PC-9 (cell line): Measurements from ENCODE around the gene A4GALT. TPM values are rescaled to one million over a fixed set of nuclear protein-coding genes. Genes with fewer than 3 reads are reported as not detected.
"Not testable (repeated sequence)": the region's sequence is repeated elsewhere in the genome, so short reads cannot be mapped to it uniquely, and the experiment has no call there.

Source experiments
- BruUV-seq: library from RNA; stranded (reverse); fragments of 400-500 nt; replicated peaks from 2 replicates; lab custom pipeline; 2021; lab: Mats Ljungman, UMichigan
- CTCF ChIA-PET: fragments of 300-600 bp; sonication (Branson Sonifier 250); formaldehyde crosslinking; loops from one replicate; lab custom pipeline; 2022; ENCODE audit warnings: antibody characterized with exemption; lab: Charles Lee
- POLR2A ChIA-PET: fragments of 300-600 bp; sonication (Branson Sonifier 250); formaldehyde crosslinking; loops from one replicate; lab custom pipeline; 2022; ENCODE audit warnings: antibody characterized with exemption; ENCODE audit not compliant: unreplicated experiment; lab: Charles Lee
- DNase-seq, 2 experiments: peaks; one replicate each; pipeline versions ENCODE4 v3.0.0 to v3.0.0-alpha.2; 2015 to 2022; ENCODE audit warnings: mixed read lengths in 1 of 2
- H2AFZ ChIP-seq: fragments of 200-600 bp; sonication (generic); 2 replicates; pipeline ENCODE4 v1.8.1; 2017; ENCODE audit warnings: antibody characterized with exemption
- H3F3A ChIP-seq: fragments of 200-600 bp; sonication (generic); 2 replicates; pipeline ENCODE4 v1.8.1; 2017; ENCODE audit warnings: antibody characterized with exemption, mild to moderate bottlenecking, low read depth; ENCODE audit not compliant: insufficient read depth
- H3K27ac ChIP-seq: fragments of 200-600 bp; sonication (generic); 2 replicates; pipeline ENCODE4 v1.6.1; 2016; ENCODE audit warnings: mixed run types
- H3K27me3 ChIP-seq: fragments of 200-600 bp; sonication (generic); 2 replicates; pipeline ENCODE4 v1.6.1; 2016; ENCODE audit warnings: low read depth, mixed run types; ENCODE audit not compliant: insufficient read depth
- H3K36me3 ChIP-seq: fragments of 200-600 bp; sonication (generic); 2 replicates; pipeline ENCODE4 v1.6.1; 2016; ENCODE audit warnings: low read depth, mixed run types
- H3K4me1 ChIP-seq: fragments of 200-600 bp; sonication (generic); replicated peaks from 2 replicates; pipeline ENCODE4 v1.6.1; 2016; ENCODE audit warnings: mixed run types; ENCODE audit not compliant: insufficient read depth
- H3K4me2 ChIP-seq: fragments of 200-600 bp; sonication (generic); 2 replicates; pipeline ENCODE4 v1.6.1; 2017; ENCODE audit warnings: mixed run types
- H3K4me3 ChIP-seq: fragments of 200-600 bp; sonication (generic); 2 replicates; pipeline ENCODE4 v1.6.1; 2016; ENCODE audit warnings: mixed run types
- H3K79me2 ChIP-seq: fragments of 200-600 bp; sonication (generic); 2 replicates; pipeline ENCODE4 v1.6.1; 2017; ENCODE audit warnings: low read depth, mixed run types
- H3K9me2 ChIP-seq: fragments of 200-600 bp; sonication (generic); 2 replicates; pipeline ENCODE4 v1.8.1; 2017; ENCODE audit warnings: mild to moderate bottlenecking; ENCODE audit not compliant: insufficient read depth
- H3K9me3 ChIP-seq: fragments of 200-600 bp; sonication (generic); 2 replicates; pipeline ENCODE4 v1.8.1; 2016; ENCODE audit warnings: low read depth; ENCODE audit not compliant: insufficient read depth
- H4K20me1 ChIP-seq: fragments of 200-600 bp; sonication (generic); 2 replicates; pipeline ENCODE4 v1.8.1; 2017; ENCODE audit not compliant: insufficient read depth
- EZH2 ChIP-seq: fragments of 200-600 bp; sonication (generic); IDR thresholded peaks from 2 replicates; pipeline ENCODE4 v1.8.0; 2017; ENCODE audit warnings: antibody characterized with exemption, low read depth
- intact Hi-C: fragments of 100-400 bp; cut with micrococcal nuclease; formaldehyde crosslinking; loops from one replicate; pipeline ENCODE4 v1.10.0; 2022; ENCODE audit not compliant: unreplicated experiment
- total RNA-seq: library from RNA; stranded (reverse); gene quantifications from 2 replicates; pipeline ENCODE4 v1.2.3, GENCODE V29; 2021
- TF ChIP-seq, protein P1 (sequence below): fragments of 200-600 bp; sonication (generic); conservative IDR thresholded peaks from 2 replicates; pipeline ENCODE4 v1.6.1; 2017; ENCODE audit warnings: mixed run types, antibody characterized with exemption, mild to moderate bottlenecking, moderate library complexity

The A4GALT gene
- total RNA-seq, 1 experiment from 2014 or later, result 17.1 TPM

DNA sequence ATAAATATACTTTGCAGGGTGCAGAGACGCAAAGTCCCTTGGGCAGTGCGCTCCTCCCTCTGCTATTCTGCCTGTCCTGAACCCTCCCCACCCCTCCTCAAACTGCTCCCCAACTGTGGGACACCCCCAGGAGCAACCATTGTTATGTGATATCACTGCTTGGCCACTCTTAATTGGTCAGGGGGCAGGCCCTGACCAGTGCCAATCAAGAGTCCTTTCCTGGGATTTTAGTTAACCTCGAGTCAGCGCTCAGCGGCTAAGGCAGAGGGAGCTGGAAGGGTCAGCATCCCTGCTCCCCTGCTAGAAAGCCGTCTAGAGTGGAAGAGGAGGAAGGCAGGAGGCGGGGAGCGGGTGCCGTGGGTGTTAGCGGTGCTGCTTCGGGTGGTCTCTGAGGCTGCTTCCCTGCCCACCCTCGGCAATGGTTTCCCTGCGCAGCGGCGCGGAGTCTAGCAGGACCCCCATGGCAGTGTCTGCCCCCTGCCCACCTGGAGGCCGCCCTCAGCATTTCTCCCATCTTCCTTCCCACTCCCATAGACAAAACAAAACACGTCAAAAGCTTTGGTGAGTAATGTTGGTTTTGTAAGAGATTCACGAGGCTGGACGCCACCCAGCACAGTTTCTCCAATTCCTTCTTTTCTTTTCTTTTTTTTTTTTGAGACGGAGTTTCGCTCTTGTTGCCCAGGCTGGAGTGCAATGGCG, 38.4 kb upstream of the A4GALT start:
- Histone ChIP-seq H3F3A (peaks cover 30% of the 10 kb centered on the region; the same call in 1 of the 2 replicates), H3K4me2 (no peak overlapping the region), H3K9me2 (no peaks in the 10 kb centered on the region), H3K4me3 (no peak overlapping the region), H3K9me3 (no peaks in the 10 kb centered on the region), H3K4me1 (peaks cover 30% of the 10 kb centered on the region), H3K27ac (no peak overlapping the region), H4K20me1 (no peaks in the 10 kb centered on the region), H3K27me3 (no peaks in the 10 kb centered on the region), H3K79me2 (no peaks in the 10 kb centered on the region), H3K36me3 (no peaks in the 10 kb centered on the region), H2AFZ (no peak overlapping the region)
- no peak for DNase-seq
- TF ChIP-seq, protein P1, sequence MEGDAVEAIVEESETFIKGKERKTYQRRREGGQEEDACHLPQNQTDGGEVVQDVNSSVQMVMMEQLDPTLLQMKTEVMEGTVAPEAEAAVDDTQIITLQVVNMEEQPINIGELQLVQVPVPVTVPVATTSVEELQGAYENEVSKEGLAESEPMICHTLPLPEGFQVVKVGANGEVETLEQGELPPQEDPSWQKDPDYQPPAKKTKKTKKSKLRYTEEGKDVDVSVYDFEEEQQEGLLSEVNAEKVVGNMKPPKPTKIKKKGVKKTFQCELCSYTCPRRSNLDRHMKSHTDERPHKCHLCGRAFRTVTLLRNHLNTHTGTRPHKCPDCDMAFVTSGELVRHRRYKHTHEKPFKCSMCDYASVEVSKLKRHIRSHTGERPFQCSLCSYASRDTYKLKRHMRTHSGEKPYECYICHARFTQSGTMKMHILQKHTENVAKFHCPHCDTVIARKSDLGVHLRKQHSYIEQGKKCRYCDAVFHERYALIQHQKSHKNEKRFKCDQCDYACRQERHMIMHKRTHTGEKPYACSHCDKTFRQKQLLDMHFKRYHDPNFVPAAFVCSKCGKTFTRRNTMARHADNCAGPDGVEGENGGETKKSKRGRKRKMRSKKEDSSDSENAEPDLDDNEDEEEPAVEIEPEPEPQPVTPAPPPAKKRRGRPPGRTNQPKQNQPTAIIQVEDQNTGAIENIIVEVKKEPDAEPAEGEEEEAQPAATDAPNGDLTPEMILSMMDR, result no peak
- no peak for TF ChIP-seq EZH2
- ChIA-PET POLR2A (interaction anchor here (0.7 kb wide), 1 partner anchor 39 kb away, joined by 4 read pairs; no protein-coding TSS in a partner anchor), CTCF (interaction anchor here (0.6 kb wide), 1 partner anchor 161 kb away, joined by 3 read pairs; no protein-coding TSS in a partner anchor)
- no TSS peak for BruUV-seq
- intact Hi-C loops, result no loop called here

- peak; percentile 41 to 89 for DNase-seq
- H3K36me3 ChIP-seq, H4K20me1 ChIP-seq, BruUV-seq, H3K27me3 ChIP-seq, H3K79me2 ChIP-seq, CTCF ChIA-PET, H3K4me3 ChIP-seq, H3K9me3 ChIP-seq, H3K9me2 ChIP-seq: not testable (repeated sequence)
- H3K4me2 ChIP-seq, result peak overlapping the region; percentile 64
- peaks cover 40% of the 10 kb centered on the region for H3K4me1 ChIP-seq
- POLR2A ChIA-PET, result interaction anchor here (0.5 to 0.7 kb wide), 3 partner anchors 33 to 387 kb away, joined by 3 to 5 read pairs (median 3); no protein-coding TSS in a partner anchor
- H3K27ac ChIP-seq, result peak overlapping the region; percentile 54
- H3F3A ChIP-seq, result peaks cover 35% of the 10 kb centered on the region; the same call in 1 of the 2 replicates
- intact Hi-C loops, result loop anchor here (2.0 kb wide), 1 partner anchor 29 kb away; no protein-coding TSS in a partner anchor
- H2AFZ ChIP-seq, result peak overlapping the region; percentile 53; the same call in 1 of the 2 replicates
Observed at GRCh38 chr22:42755553-42755952, 34.9 kb upstream of the A4GALT start.

DNA sequence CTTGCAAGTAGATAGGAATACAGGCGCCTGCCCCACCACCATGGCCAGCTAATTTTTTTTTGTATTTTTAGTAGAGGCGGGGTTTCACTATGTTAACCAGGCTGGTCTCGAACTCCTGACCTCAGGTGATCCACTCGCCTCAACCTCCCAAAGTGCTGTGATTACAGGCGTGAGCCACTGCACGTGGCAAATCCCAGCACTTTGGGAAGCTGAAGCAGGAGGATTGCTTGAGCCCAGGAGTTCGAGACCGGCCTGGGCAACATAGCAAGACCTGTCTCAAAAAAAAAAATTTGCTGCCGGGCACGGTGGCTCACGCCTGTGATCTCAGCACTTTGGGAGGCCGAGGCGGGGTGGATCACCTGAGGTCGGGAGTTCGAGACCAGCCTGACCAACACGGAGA, 34.5 kb upstream of the A4GALT start:
- Histone ChIP-seq H3K4me1 (peaks cover 40% of the 10 kb centered on the region), H3F3A (peaks cover 32% of the 10 kb centered on the region; the same call in 1 of the 2 replicates), H3K4me2 (peak overlapping the region; percentile 64), H3K27ac (peak overlapping the region; percentile 54)
- CTCF ChIA-PET, result interaction anchor here (0.5 kb wide), 1 partner anchor 356 kb away, joined by 7 read pairs; no protein-coding TSS in a partner anchor
- not testable (repeated sequence) for H3K9me2 ChIP-seq, BruUV-seq, H3K79me2 ChIP-seq, H3K9me3 ChIP-seq, H2AFZ ChIP-seq, DNase-seq, H3K27me3 ChIP-seq, H3K36me3 ChIP-seq, H3K4me3 ChIP-seq, H4K20me1 ChIP-seq
- POLR2A ChIA-PET, result interaction anchor here (0.5 to 0.6 kb wide), 2 partner anchors 32 to 1007 kb away, joined by 3 read pairs; no protein-coding TSS in a partner anchor
- intact Hi-C loops, result loop anchor here (2.0 kb wide), 1 partner anchor 28 kb away; no protein-coding TSS in a partner anchor

- POLR2A ChIA-PET, result interaction anchor here (0.6 to 0.7 kb wide), 2 partner anchors 68 to 1007 kb away, joined by 3 to 8 read pairs; no protein-coding TSS in a partner anchor
- intact Hi-C loops, result loop anchor here (2.0 kb wide), 1 partner anchor 28 kb away; no protein-coding TSS in a partner anchor
- Histone ChIP-seq H3K9me3 (no peaks in the 10 kb centered on the region), H3F3A (peaks cover 32% of the 10 kb centered on the region; the same call in 1 of the 2 replicates), H3K27ac (peak overlapping the region; percentile 54), H2AFZ (no peak overlapping the region), H3K36me3 (no peaks in the 10 kb centered on the region), H4K20me1 (no peaks in the 10 kb centered on the region), H3K27me3 (no peaks in the 10 kb centered on the region), H3K4me2 (no peak overlapping the region), H3K4me1 (peaks cover 40% of the 10 kb centered on the region), H3K9me2 (no peaks in the 10 kb centered on the region), H3K4me3 (no peak overlapping the region), H3K79me2 (no peaks in the 10 kb centered on the region)
- TF ChIP-seq EZH2, result no peak
- TF ChIP-seq, protein P1, result no peak
- CTCF ChIA-PET, result interaction anchor here (0.5 kb wide), 1 partner anchor 357 kb away, joined by 7 read pairs; no protein-coding TSS in a partner anchor
- DNase-seq, result peak; percentile 52 to 73
- no TSS peak for BruUV-seq
Observed at GRCh38 chr22:42754658-42755057, 34.0 kb upstream of the A4GALT start.
